CD4-positive, alpha-beta T cell (primary cell): Measurements from ENCODE around the gene PLXNB1. TPM values are rescaled to one million over a fixed set of nuclear protein-coding genes. Genes with fewer than 3 reads are reported as not detected.
"Not testable (repeated sequence)": the region's sequence is repeated elsewhere in the genome, so short reads cannot be mapped to it uniquely, and the experiment has no call there.

Experiments used
- ATAC-seq: fragments of 200-7000 bp; cut with Tn5 transposase; one replicate; pipeline ENCODE4 v1.10.0; 2022; ENCODE audit warnings: mild to moderate bottlenecking; ENCODE audit not compliant: poor library complexity
- CTCF ChIA-PET: fragments of 350-600 bp; sonication (Branson Sonifier 250); formaldehyde crosslinking; loops from one replicate; lab custom pipeline; 2021; ENCODE audit warnings: antibody characterized with exemption, inconsistent platforms; lab: Charles Lee
- POLR2A ChIA-PET: fragments of 350-600 bp; sonication (Branson Sonifier 250); formaldehyde crosslinking; loops from one replicate; lab custom pipeline; 2021; ENCODE audit warnings: antibody characterized with exemption, inconsistent platforms; lab: Charles Lee
- DNase-seq, 14 experiments: peaks; one replicate each; pipeline ENCODE4 v3.0.0-alpha.2; 2013 to 2020; ENCODE audit warnings: mixed read lengths in 2 of 14
- H3K27ac ChIP-seq, 2 donors: one replicate each; pipeline versions ENCODE4 v1.5.1 to v1.7.0; 2013; ENCODE audit warnings: low read length in 2 of 2, low read depth in 1 of 2, mild to moderate bottlenecking in 1 of 2
- H3K27me3 ChIP-seq, 2 experiments: 1 replicate in 1 of 2; 2 replicates in 1 of 2; pipeline versions ENCODE4 v1.6.1 to v1.7.0; 2013; ENCODE audit warnings: low read length in 2 of 2, control low read depth in 1 of 2, mild to moderate bottlenecking in 1 of 2, moderate library complexity in 1 of 2; ENCODE audit not compliant: insufficient read depth in 2 of 2, control insufficient read depth in 1 of 2
- H3K36me3 ChIP-seq: one replicate; pipeline ENCODE4 v1.6.1; 2013; ENCODE audit warnings: low read length, control low read depth; ENCODE audit not compliant: insufficient read depth
- H3K4me1 ChIP-seq: one replicate; pipeline ENCODE4 v1.6.1; 2013; ENCODE audit warnings: low read length, control low read depth; ENCODE audit not compliant: insufficient read depth
- H3K4me3 ChIP-seq: one replicate; pipeline ENCODE4 v1.5.1; 2013; ENCODE audit warnings: mild to moderate bottlenecking, low read length, moderate library complexity
- H3K9me3 ChIP-seq, 2 experiments: 1 replicate in 1 of 2; 2 replicates in 1 of 2; pipeline versions ENCODE4 v1.6.1 to v1.7.0; 2013; ENCODE audit warnings: low read length in 2 of 2, mild to moderate bottlenecking in 2 of 2, control low read depth in 1 of 2, moderate library complexity in 1 of 2; ENCODE audit not compliant: control insufficient read depth in 1 of 2, insufficient read depth in 1 of 2
- H3K27ac Mint-ChIP-seq: one replicate; pipeline ENCODE4 v1.8.0; 2020; ENCODE audit warnings: mixed read lengths
- H3K27me3 Mint-ChIP-seq: one replicate; pipeline ENCODE4 v1.8.0; 2021; ENCODE audit warnings: mixed read lengths
- H3K36me3 Mint-ChIP-seq: one replicate; pipeline ENCODE4 v1.8.0; 2021; ENCODE audit warnings: low read depth, mixed read lengths
- H3K4me1 Mint-ChIP-seq: one replicate; pipeline ENCODE4 v1.8.0; 2021; ENCODE audit warnings: low read depth, mixed read lengths
- H3K4me3 Mint-ChIP-seq: one replicate; pipeline ENCODE4 v1.8.0; 2020; ENCODE audit warnings: mild to moderate bottlenecking, mixed read lengths
- H3K9me3 Mint-ChIP-seq: one replicate; pipeline ENCODE4 v1.8.0; 2020; ENCODE audit warnings: mixed read lengths
- intact Hi-C, 2 experiments: fragments of 100-400 bp; cut with DNase I in 1 of 2; cut with micrococcal nuclease in 1 of 2; formaldehyde crosslinking; loops; one replicate each; pipeline versions ENCODE4 v1.15.1 to v1.9.0; 2023 to 2025; cut with DNase I, micrococcal nuclease
- total RNA-seq, 174 experiments: library from RNA in 2 of 174; stranded (reverse) in 2 of 174; gene quantifications; one replicate each; pipeline ENCODE4 v1.2.3 and lab custom pipeline; 2021 to 2026
- TF ChIP-seq, protein P1 (sequence below): fragments of 200-600 bp; IDR thresholded peaks from one replicate; pipeline ENCODE4 v1.8.0; 2022; ENCODE audit warnings: antibody characterized with exemption, mild to moderate bottlenecking

Gene PLXNB1
- total RNA-seq, 2 experiments from 2014 or later: 1.1 to 2.0 TPM

DNA sequence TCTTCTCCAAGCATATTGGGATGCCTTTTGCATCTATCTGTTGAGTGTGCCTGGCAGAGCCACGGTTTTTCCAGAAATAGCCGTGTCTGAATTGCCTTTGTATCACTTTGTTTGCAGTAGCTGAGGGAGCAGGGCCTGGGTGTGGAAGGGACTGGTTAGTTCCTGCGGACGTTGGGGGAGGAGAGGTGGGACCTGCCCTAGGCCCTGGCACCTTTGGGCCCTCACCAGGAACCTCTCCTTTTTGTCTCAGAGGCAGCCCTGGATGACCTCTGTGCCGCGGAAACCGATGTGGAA lies 35.3 kb upstream of the PLXNB1 start:
- DNase-seq (no peak), ATAC-seq (no peak)
- Histone ChIP-seq H3K9me3 (no peaks in the 10 kb centered on the region), H3K4me3 (no peak overlapping the region), H3K27me3 (no peaks in the 10 kb centered on the region), H3K36me3 (peaks cover 49% of the 10 kb centered on the region), H3K4me1 (peaks cover 63% of the 10 kb centered on the region), H3K27ac (peak overlapping the region; percentile 94)
- Mint-ChIP-seq H3K27me3 (no peaks in the 10 kb centered on the region), H3K4me1 (peaks cover 55% of the 10 kb centered on the region), H3K4me3 (peak overlapping the region; percentile 87), H3K36me3 (peaks cover 57% of the 10 kb centered on the region), H3K27ac (peak overlapping the region; percentile 94), H3K9me3 (no peaks in the 10 kb centered on the region)
- TF ChIP-seq, protein P1, sequence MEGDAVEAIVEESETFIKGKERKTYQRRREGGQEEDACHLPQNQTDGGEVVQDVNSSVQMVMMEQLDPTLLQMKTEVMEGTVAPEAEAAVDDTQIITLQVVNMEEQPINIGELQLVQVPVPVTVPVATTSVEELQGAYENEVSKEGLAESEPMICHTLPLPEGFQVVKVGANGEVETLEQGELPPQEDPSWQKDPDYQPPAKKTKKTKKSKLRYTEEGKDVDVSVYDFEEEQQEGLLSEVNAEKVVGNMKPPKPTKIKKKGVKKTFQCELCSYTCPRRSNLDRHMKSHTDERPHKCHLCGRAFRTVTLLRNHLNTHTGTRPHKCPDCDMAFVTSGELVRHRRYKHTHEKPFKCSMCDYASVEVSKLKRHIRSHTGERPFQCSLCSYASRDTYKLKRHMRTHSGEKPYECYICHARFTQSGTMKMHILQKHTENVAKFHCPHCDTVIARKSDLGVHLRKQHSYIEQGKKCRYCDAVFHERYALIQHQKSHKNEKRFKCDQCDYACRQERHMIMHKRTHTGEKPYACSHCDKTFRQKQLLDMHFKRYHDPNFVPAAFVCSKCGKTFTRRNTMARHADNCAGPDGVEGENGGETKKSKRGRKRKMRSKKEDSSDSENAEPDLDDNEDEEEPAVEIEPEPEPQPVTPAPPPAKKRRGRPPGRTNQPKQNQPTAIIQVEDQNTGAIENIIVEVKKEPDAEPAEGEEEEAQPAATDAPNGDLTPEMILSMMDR: no peak
- intact Hi-C loops: loop anchor here in 1 of 2 experiments (2.0 to 10.0 kb wide), 2 partner anchors 18 to 190 kb away; partner anchors contain the start of gene ATRIP
- ChIA-PET CTCF (interaction anchor here (2.5 kb wide), 1 partner anchor 29 kb away, joined by 13 read pairs; no protein-coding TSS in a partner anchor), POLR2A (interaction anchor here (0.7 to 3.6 kb wide), 6 partner anchors 8 to 39 kb away, joined by 3 to 26 read pairs (median 11); partner anchors contain the start of genes ATRIP, CCDC51, SHISA5 and TMA7)

GRCh38 chr3:48464713-48465221 lies 34.9 kb upstream of the PLXNB1 start:
- peaks cover 51% of the 10 kb centered on the region for H3K4me1 Mint-ChIP-seq
- H3K27me3 Mint-ChIP-seq: no peaks in the 10 kb centered on the region
- peak overlapping the region; percentile 94 for H3K27ac Mint-ChIP-seq
- no peaks in the 10 kb centered on the region for H3K9me3 ChIP-seq
- no peak for ATAC-seq
- H3K4me3 Mint-ChIP-seq: no peak overlapping the region
- no peaks in the 10 kb centered on the region for H3K9me3 Mint-ChIP-seq
- intact Hi-C loops: loop anchor here in 1 of 2 experiments (2.0 to 10.0 kb wide), 2 partner anchors 18 to 190 kb away; partner anchors contain the start of gene ATRIP
- peak overlapping the region; percentile 94 for H3K27ac ChIP-seq
- peaks cover 49% of the 10 kb centered on the region for H3K36me3 ChIP-seq
- peaks cover 55% of the 10 kb centered on the region for H3K36me3 Mint-ChIP-seq
- no peaks in the 10 kb centered on the region for H3K27me3 ChIP-seq
- CTCF ChIA-PET: interaction anchor here (2.5 kb wide), 1 partner anchor 29 kb away, joined by 13 read pairs; no protein-coding TSS in a partner anchor
- POLR2A ChIA-PET: interaction anchor here (1.1 to 3.3 kb wide), 3 partner anchors 25 to 59 kb away, joined by 4 to 21 read pairs (median 6); partner anchors contain the start of genes CCDC51 and TMA7
- DNase-seq: no peak
- no peak overlapping the region for H3K4me3 ChIP-seq
- TF ChIP-seq, protein P1: no peak
- peaks cover 59% of the 10 kb centered on the region for H3K4me1 ChIP-seq

DNA sequence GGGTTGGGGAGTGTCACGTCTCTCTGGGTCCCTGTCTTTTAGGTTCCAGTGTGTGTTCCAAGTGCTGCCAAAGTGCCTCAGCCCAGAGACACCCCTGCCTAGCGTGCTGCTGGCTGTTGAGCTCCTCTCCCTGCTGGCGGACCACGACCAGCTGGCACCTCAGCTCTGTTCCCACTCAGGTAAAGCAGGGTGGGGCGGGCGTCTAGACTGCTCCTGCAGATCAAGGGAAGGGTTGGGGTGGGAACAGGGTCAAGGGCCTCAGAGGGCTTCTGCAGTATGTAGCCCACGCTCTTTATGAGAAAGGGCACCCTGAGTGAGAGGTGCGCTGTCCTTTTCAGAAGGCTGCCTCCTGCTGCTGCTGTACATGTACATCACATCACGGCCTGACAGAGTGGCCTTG lies 33.8 kb upstream of the PLXNB1 start:
- Histone ChIP-seq H3K9me3 (no peaks in the 10 kb centered on the region), H3K4me1 (peaks cover 48% of the 10 kb centered on the region), H3K4me3 (no peak overlapping the region), H3K27ac (no peak overlapping the region), H3K27me3 (no peaks in the 10 kb centered on the region), H3K36me3 (peaks cover 49% of the 10 kb centered on the region)
- peak overlapping the region; percentile 47 for H3K27ac Mint-ChIP-seq
- H3K9me3 Mint-ChIP-seq: no peaks in the 10 kb centered on the region
- TF ChIP-seq, protein P1: no peak
- peak overlapping the region; percentile 38 for H3K4me3 Mint-ChIP-seq
- H3K36me3 Mint-ChIP-seq: peaks cover 51% of the 10 kb centered on the region
- no peak for DNase-seq
- H3K4me1 Mint-ChIP-seq: peaks cover 40% of the 10 kb centered on the region
- intact Hi-C loops: loop anchor here in 1 of 2 experiments (2.0 to 10.0 kb wide), 2 partner anchors 17 to 191 kb away; partner anchors contain the start of gene ATRIP
- POLR2A ChIA-PET: interaction anchor here (1.1 to 1.4 kb wide), 5 partner anchors 8 to 60 kb away, joined by 3 to 6 read pairs (median 4); partner anchors contain the start of genes ATRIP, CCDC51 and TMA7
- CTCF ChIA-PET: no interaction called here
- H3K27me3 Mint-ChIP-seq: no peaks in the 10 kb centered on the region
- no peak for ATAC-seq

DNA sequence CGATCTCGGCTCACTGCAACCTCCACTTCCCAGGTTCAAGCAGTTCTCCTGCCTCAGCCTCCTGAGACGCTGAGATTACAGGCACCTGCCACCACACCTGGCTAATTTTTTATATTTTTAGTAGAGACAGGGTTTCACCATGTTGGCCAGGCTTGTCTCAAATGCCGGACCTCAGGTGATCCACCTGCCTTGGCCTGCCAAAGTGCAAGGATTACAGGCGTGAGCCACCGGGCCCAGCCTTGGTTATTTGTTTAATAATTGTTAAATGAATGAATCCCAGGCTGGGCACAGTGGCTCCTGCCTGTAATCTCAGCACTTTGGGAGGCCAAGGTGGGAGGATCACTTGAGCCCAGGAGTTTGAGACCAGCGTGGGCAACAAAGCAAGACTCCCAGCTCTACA lies 31.9 kb upstream of the PLXNB1 start:
- ATAC-seq, H3K27me3 ChIP-seq, H3K4me3 ChIP-seq, H3K9me3 ChIP-seq, H3K9me3 Mint-ChIP-seq, H3K27ac ChIP-seq, DNase-seq, H3K4me3 Mint-ChIP-seq, H3K27ac Mint-ChIP-seq, CTCF ChIA-PET, H3K27me3 Mint-ChIP-seq: not testable (repeated sequence)
- Mint-ChIP-seq H3K36me3 (peaks cover 45% of the 10 kb centered on the region), H3K4me1 (peaks cover 23% of the 10 kb centered on the region)
- POLR2A ChIA-PET: interaction anchor here (0.7 to 1.8 kb wide), 2 partner anchors 10 to 11 kb away, joined by 3 to 6 read pairs; no protein-coding TSS in a partner anchor
- intact Hi-C loops: loop anchor here in 1 of 2 experiments (10.0 kb wide), 1 partner anchor 193 kb away; no protein-coding TSS in a partner anchor
- peaks cover 29% of the 10 kb centered on the region for H3K4me1 ChIP-seq
- H3K36me3 ChIP-seq: peaks cover 45% of the 10 kb centered on the region
